ENCODE results near the gene FYN.

DNA sequence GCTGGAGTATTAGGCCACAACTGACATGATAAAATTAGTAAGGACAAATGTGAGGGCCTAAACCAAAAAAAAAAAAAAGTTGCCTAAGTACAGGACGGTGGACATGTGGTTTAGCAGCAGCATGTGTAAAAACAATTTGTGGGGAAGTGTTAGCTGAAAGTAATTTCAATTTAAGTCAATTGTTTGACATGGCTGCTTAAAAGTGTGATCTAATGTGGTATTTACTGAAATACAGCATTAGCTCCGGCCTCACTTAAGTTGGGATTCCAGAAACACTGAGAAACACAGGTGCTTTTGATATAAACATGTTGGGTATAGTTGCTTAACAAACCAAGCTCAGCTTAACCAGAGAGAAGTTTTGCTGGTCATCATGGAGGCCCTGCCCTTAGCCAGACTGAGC, 119.7 kb downstream of the FYN start:
- TF ChIP-seq, protein P1, sequence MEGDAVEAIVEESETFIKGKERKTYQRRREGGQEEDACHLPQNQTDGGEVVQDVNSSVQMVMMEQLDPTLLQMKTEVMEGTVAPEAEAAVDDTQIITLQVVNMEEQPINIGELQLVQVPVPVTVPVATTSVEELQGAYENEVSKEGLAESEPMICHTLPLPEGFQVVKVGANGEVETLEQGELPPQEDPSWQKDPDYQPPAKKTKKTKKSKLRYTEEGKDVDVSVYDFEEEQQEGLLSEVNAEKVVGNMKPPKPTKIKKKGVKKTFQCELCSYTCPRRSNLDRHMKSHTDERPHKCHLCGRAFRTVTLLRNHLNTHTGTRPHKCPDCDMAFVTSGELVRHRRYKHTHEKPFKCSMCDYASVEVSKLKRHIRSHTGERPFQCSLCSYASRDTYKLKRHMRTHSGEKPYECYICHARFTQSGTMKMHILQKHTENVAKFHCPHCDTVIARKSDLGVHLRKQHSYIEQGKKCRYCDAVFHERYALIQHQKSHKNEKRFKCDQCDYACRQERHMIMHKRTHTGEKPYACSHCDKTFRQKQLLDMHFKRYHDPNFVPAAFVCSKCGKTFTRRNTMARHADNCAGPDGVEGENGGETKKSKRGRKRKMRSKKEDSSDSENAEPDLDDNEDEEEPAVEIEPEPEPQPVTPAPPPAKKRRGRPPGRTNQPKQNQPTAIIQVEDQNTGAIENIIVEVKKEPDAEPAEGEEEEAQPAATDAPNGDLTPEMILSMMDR (IDR thresholded peaks at IDR 0.05; ENCODE audit: insufficient read depth, low read length, poor library complexity, severe bottlenecking), result no peak
- TF ChIP-seq EZH2phosphoT487 (conservative IDR thresholded peaks at IDR 0.05; ENCODE audit: low read length), result no peak

Measured in SU-DHL-6 (cell line).